ENCODE results near the gene SORCS1.

Gene SORCS1

DNA sequence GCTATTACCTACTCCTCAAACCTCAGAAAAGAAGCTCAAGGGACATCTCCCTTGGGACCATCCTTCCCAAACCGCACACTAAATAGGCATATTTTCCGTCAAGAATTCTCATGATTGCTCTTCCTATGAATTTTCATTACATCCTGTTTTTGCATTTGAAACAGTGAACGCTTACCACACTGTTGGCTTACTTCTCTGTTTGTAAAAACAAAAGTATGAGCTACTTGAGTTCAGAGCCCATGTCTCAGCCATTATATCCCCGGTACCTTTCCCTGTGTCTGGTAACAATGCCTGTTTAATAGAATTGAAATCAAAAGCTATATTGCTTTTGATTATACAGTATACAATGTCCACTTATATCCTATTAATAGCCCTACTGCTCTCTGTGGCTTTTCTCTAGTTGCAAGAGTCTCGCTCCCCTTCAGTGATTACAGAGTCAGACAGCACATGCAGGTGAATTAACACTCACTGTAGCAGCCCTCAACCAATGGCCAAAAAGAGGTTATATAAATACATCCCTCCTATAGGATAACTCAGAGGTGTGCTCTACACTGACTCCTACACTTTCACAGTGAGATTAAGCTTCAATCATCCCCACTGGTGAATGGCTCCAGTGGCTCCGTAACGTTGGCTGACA lies 264.4 kb downstream of the SORCS1 start:
- DNase-seq (ENCODE audit: extremely low spot score), result no peak
- POLR2A ChIA-PET, result no interaction called here
- TF ChIP-seq, protein P1, sequence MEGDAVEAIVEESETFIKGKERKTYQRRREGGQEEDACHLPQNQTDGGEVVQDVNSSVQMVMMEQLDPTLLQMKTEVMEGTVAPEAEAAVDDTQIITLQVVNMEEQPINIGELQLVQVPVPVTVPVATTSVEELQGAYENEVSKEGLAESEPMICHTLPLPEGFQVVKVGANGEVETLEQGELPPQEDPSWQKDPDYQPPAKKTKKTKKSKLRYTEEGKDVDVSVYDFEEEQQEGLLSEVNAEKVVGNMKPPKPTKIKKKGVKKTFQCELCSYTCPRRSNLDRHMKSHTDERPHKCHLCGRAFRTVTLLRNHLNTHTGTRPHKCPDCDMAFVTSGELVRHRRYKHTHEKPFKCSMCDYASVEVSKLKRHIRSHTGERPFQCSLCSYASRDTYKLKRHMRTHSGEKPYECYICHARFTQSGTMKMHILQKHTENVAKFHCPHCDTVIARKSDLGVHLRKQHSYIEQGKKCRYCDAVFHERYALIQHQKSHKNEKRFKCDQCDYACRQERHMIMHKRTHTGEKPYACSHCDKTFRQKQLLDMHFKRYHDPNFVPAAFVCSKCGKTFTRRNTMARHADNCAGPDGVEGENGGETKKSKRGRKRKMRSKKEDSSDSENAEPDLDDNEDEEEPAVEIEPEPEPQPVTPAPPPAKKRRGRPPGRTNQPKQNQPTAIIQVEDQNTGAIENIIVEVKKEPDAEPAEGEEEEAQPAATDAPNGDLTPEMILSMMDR (IDR thresholded peaks at IDR 0.05; ENCODE audit: control extremely low read depth, extremely low read depth, low read depth, missing control alignments), result no peak
- CTCF ChIA-PET, result no interaction called here

DNA sequence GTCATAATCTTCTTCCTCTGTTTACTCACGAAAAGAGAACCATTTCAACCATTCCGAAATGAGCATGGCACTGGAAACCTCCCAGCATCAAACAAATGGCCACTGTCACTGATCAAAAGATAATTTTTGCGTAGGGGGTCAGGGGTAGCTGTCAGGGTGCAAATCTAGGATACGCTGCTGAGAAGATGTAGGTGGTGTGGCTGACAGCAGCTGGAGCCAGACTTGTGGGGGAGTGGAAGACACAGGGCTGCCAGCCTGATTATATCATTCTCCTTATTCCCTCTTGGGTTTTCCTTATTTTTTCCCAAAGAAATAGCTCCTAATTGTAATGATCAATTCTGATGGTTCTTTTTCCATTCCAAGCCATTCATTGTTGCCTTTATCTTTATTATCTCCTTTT lies 266.1 kb downstream of the SORCS1 start:
- ChIA-PET POLR2A (no interaction called here), CTCF (interaction anchor here (1.0 kb wide), 1 partner anchor 9 kb away, joined by 3 read pairs; no protein-coding TSS in a partner anchor)
- TF ChIP-seq, protein P1 (IDR thresholded peaks at IDR 0.05; ENCODE audit: control extremely low read depth, extremely low read depth, low read depth, missing control alignments), result no peak
- no peak for DNase-seq (ENCODE audit: extremely low spot score)

DNA sequence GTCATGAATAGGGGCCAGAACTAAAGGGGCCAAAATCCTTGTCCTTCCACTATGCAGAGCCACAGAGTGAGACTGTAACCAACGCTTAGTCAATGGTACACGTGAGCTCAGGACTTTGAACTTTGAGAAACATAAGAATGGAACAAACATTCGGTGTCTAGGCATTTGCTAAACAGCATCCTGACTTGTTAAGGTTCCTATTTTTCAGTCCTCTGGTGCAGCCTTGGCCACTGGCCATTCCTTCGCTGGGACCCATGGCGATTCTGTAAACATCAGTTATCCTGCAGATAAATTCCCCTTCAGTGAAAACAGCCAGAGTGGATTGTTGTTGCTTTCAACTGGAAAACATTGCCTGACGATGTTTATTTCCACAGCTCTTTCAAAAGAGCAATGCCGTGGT lies 266.8 kb downstream of the SORCS1 start:
- ChIA-PET POLR2A (no interaction called here), CTCF (interaction anchor here (1.0 kb wide), 1 partner anchor 9 kb away, joined by 3 read pairs; no protein-coding TSS in a partner anchor)
- TF ChIP-seq, protein P1 (IDR thresholded peaks at IDR 0.05; ENCODE audit: control extremely low read depth, extremely low read depth, low read depth, missing control alignments), result no peak
- no peak for DNase-seq (ENCODE audit: extremely low spot score)

DNA sequence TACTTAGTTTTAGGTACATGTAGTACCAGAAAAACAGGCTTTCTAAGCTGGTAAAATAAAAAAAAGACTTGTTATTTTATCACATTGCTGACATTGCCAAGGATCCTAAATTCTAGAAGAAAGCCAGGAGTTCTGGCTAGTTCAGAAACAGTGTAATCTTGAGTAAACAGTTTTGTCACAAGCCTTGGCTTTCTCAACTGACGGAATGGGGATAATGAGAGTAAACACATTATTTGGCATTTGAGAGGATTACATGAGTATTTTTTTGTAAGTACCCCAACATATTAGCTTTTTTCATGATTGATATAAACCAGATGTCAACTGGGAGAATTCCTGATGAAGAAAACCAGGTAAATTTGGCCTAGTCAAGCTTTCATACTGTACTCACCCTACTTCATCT lies 269.8 kb downstream of the SORCS1 start:
- TF ChIP-seq, protein P1 (IDR thresholded peaks at IDR 0.05; ENCODE audit: control extremely low read depth, extremely low read depth, low read depth, missing control alignments), result no peak
- CTCF ChIA-PET, result interaction anchor here (2.1 kb wide), 1 partner anchor 10 kb away, joined by 4 read pairs; no protein-coding TSS in a partner anchor
- DNase-seq (ENCODE audit: extremely low spot score), result no peak
- POLR2A ChIA-PET, result no interaction called here

DNA sequence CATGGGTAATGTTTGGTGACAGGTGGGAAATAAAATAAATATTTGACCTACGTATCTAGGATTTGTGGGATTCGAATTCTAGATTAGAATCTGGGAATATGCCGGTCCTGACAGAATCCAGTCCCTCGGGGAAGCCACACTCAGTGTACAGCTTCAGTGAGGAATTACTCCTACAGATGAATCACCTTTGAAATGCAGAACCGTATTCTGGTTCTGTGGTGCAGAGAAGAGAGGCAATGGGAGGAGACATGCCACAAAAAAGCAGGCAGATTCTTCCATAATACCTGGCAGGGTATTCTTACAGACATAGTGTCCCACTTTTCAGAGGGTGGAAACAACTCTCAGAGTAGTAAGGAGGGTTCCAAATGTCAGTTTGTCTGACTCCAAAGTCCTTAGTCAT lies 286.9 kb downstream of the SORCS1 start:
- TF ChIP-seq, protein P1 (IDR thresholded peaks at IDR 0.05; ENCODE audit: control extremely low read depth, extremely low read depth, low read depth, missing control alignments), result no peak
- DNase-seq (ENCODE audit: extremely low spot score), result no peak
- CTCF ChIA-PET, result no interaction called here
- POLR2A ChIA-PET, result no interaction called here

DNA sequence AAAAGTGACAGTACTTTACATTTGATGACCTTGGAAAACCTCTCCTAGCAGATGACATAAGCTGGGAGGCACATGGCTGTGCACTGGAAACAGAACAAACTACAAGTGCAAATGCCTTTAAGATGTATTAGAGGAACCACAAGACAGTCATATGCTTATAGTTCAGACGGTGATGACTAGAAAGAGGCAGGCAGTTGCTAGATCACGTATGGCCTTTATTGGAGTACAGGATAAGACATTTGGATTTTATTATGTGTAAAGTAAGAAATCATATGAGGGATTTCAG lies 290.0 kb downstream of the SORCS1 start:
- CTCF ChIA-PET, result interaction anchor here (1.8 kb wide), 1 partner anchor 10 kb away, joined by 5 read pairs; no protein-coding TSS in a partner anchor
- POLR2A ChIA-PET, result no interaction called here
- no peak for DNase-seq (ENCODE audit: extremely low spot score)
- TF ChIP-seq, protein P1 (IDR thresholded peaks at IDR 0.05; ENCODE audit: control extremely low read depth, extremely low read depth, low read depth, missing control alignments), result no peak
